ENCODE results near the gene DSCAML1. TPM values are rescaled to one million over a fixed set of nuclear protein-coding genes. Genes with fewer than 3 reads are reported as not detected.

The DSCAML1 gene
- total RNA-seq, 1 experiment from 2014 or later: not detected

DNA sequence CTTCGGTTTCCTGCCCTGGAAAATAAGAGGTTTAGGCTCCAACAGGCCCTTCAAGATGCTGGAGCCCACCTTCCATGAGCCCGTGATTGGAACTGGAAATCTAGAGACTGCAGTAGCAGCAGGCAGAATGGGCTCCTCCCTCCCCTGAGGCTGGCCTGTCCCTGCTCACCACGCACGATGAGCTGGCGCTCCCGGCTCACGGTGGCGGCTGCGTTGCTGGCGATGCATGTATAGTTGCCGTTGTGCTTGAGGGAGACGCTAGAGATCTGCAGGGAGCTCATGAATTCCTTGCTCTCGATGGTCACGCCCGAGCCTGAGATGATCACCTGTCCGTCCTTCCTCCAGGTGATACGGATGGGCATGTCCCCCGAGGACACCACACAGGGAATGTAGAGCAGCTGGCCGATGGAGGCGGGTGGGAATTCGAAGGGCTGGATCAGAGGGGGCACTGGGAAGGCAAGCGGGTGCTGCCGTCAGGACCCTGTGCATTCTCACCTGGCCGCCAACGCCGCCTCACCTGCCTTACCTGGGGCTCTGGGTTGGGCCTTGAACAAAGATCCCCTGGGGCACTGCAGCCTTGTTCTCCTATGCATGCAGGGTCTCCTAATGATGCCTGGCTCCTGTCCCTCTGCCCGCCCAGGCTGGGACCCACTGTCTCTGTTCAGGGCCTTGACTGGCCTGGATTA lies 291.6 kb downstream of the DSCAML1 start:
- DNase-seq (ENCODE audit: low read depth): no peak

DNA sequence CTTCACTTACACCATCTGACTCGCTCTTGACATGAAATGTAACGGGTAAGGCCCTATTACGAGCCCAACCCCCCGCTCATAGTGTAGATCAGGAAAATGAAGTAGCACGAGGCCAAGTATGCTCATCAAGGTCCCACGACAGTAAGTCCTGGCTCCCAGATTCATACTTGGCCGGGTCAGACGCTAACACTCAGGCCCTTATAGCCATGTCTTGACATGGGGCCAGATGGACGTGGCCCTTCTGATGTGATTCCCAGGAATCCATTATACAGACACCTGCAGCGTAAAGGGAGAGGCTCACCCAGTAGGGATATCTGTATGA lies 294.3 kb downstream of the DSCAML1 start:
- no peak for DNase-seq (ENCODE audit: low read depth)

DNA sequence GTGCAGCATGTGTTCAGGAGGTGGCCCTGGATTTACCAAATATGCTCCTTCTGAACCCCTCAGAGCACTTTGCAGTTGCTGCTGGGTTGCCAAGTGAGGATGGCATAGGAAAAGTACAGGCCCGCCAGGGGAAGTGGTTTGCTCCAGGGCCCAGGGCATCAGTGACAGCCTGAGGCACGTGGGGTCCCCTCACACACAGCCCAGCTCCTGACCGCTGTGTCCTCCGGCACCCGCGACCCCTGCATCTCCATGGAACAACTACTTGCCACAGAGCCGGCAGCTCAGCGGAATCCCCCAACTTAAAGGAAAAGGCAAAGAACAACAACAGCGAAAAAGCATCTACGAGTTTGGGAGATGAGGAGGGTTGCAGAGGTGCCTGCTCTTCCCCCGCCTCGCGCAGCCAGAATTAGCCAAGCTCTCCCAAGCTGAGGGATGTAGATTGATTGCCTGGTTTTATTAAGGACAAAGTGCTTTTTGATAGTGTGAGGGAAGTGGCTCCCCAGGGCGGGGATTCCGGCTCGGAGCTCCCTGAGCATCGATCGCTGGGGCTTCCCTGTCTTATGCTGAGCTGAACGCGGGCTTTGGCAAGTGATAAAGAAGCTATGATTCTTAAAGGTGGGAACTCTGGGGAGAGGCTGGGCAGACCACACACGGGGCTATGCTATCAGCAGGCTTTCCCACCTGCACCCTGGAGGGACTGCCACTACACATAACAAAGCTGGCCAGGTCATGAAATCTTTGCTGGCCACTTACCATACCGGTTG lies 294.8 kb downstream of the DSCAML1 start:
- no peak for DNase-seq (ENCODE audit: low read depth)

DNA sequence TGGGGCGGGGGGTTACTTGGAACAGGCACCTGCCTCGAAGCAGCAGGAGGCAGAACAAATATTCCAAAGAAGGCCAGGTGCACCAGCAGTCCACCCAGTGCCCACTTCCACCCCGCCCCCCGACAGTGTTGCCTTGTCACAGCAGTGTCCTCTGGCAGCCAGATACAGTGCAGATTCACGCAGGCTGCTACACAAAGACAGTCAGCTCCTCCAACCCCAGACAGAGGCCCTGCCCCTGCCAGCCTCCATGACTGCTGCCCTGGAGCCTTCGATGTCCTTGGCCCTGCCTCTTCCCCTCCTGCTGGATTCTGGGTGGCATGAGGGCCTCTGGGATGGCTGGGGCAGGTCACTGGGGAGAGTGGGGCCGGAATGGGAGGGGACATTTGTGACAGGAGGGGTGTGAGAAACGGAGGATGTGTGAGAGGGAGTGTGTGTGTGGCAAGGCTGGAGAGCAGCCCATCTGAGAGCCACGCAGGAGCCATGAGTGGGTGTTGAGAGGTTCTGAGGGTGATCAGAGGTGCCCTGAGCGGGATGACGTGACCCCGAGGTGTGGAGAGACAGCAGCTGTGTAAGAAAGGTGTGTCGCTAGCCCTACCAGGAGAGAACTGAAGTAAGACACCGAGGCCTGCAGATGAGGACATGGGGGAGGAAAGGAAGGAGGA lies 295.6 kb downstream of the DSCAML1 start:
- no peak for DNase-seq (ENCODE audit: low read depth)

DNA sequence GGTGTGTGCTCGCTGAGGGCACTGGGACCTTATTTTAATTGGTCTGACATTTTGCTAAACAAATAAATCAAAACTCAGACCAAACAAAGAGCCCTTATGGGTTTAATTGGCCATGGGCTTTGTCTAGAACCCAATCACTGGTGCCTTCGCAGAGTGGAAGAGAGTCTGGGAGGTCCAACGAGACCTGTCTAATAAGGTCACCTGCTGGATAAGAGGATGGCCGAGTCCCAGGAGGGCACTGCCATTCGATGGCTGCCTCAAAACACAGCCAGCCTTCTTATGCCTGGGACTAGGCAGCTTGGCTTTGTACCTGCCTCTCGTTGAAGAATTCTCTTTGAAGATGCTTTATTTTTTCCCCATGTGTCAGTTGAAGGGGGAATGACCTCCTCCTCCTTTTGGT lies 298.2 kb downstream of the DSCAML1 start:
- no peak for DNase-seq (ENCODE audit: low read depth)

DNA sequence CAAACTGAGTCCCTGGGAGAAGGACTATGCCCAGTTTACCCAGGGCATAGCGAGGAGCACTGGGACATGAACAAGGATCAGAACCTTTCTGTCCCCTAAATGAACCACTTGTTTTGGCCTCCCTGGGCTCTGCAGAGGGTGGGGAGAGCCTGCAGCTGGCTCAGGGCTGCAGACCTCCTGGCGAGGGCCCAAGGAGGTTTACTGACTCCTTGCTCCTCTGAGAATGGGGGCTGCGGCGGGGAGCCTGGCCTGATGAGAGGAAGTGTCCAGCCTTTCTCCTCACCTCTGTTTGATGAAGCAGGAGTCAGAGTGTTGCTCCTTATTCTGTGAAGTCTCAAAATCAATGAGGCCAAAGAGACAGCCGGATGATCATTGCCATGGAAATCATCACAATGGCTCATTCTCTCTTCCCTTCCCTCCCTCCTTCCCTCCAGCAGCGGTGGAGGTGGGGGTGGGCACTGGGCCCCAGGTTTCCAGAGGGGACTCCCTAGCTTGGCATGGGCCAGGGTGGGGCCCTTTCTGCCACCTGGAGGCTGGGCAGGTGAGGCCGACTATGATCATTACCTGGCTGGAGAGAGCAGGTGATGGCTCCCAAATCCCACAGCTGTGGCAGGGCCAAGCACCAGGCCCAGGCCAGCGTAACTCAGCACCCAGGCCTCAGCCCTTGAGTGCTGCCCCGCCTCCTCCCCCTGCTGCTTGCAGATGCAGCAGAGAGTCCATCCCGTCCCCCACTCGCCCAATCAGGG lies 299.6 kb downstream of the DSCAML1 start:
- DNase-seq (ENCODE audit: low read depth): no peak

DNA sequence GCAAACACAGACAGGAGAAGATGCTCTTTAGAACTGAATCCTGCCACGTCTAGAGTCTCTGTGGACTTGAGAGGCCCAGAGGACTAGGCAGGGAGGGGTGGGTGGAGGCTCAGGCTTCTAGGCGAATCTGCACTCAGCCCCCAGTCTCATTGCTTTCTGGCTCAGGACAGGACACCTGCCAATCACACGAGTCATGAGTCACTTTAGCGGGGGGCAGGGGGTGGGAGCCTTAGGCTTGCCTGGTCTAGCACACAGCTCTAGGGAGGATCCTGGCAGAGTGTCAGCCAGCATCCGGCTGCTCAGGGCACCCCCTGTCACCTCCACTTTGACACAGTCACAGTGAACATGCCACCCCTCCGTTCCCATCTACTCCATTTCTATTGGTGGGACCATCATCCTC lies 301.7 kb downstream of the DSCAML1 start:
- DNase-seq (ENCODE audit: low read depth): no peak

DNA sequence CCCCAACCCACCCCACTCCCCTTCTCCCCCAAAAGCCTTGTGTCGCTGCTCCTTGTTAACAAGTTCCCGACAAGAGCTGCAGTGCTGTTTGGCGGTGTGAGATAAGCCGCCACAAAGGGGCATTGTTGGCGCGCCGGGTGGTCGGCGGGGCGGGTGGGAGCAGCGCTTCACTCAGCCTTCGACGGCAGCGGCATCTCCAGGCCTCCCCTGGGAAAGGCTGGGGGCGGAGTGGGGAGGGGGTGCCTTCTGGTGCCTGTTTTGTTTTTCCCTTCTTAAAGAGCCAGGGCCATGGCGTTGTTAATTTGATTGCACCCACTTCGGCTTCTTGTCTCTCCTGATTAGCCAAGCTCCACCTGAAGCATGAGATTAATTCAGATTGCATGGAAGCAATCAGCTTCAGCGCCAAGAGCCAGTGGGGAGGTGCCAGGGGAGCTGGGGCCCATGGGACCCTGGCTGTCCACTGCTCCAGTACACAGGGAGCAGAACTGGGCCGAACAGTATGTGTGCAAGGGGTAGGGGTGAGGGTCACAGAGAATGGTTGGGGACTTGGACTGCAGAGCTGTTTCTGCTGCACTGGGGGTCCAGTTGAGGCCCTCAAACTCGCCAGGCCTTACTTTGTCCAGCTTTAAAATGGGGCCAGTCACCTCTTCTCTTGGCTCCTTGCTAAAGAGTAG lies 304.3 kb downstream of the DSCAML1 start:
- DNase-seq (ENCODE audit: low read depth): no peak

DNA sequence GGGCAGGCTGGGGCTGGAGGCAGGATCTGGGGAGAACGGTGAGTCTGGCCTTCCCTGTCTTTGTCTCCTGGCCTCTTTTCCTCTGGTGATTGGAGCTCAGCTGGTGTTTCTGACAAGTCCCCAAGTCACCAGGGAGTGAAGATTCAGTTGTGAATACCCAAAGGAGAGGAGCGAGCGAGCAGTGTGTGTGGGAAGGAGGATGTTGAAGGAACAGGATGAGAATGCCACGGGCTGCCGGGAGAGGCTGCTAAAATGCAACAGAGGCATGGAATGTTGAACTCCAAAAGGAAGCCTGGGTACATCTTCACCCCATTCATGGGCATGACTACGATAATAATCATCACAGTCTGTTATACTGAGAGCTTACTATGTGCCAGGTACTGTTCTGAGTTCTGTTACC lies 306.1 kb downstream of the DSCAML1 start:
- no peak for DNase-seq (ENCODE audit: low read depth)

DNA sequence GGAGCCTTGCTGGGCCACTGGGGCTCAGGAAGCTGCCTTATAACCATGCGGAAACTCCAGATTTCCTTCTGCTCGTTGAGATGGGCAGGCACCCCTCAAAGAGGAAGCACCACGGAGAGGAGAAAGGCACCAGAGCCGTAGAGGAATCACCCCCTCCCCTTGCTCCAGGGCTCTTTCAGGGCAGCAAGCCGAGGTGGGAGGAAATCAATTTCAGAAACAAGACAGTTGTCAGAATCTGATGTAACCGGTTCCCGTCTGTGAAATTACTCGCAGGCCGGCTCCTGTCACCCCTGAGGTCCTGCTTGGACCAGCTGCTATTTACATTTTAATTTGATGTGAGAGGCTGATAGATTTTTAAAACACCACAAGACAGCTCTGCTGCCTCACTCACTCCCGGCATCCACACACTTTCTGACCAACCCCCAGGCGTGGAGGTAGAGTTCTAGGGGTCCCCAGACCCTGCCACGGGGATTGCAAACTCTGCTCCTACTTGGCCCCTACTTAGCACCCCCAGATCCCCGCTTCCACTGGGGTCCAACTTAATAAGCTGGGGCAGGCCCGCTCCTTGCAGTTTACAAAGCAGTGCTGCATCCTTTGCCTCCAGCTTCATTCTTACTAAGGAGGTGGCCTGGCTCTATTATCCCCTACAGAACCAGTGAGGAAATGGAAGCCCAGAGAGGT lies 306.9 kb downstream of the DSCAML1 start:
- no peak for DNase-seq (ENCODE audit: low read depth)

DNA sequence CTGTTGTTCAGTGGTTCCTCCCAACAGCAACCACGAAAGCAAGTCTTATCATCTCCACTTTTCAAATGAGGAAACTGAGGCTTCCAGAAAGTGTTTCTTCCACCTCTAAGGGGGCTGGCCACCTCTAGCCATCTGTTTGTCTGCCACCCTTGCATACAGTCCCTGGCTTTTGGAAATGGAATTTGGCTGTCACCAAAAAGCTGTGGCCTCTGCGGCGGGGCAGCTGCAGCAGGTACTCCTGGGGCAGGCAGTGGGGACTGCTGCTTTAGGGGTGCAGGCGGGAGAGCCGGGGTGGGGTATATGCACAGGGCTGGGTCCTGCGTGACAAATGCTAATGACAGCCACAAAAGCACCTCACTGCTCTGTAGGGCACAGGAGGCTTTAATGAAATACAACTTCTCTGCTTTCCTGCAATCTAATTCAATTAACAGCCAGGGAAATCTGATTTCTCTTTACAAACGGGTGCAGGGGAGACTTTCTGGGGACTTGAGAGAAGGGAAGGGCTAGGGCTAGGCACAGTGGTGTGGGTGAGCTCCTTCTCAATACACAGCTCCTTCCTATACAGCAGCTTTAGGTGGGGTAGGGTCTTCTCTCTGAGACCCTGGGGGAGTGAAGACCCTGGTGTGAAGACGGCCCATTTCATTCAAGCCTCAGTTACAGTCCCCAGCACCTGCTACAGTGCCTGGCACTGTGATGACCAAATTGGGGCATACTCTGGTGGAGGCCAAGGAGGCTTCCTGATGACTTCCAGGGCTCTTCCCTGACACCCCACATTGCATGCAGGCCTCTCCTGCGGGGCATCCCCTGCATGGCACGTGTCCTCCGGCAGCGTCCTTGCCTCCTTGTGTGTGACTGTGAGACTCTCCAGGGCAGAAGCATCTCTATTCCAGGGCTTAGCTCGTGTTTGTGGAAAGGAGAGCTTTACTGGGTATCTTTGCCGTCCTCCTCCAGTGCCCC lies 307.7 kb downstream of the DSCAML1 start:
- no peak for DNase-seq (ENCODE audit: low read depth)

DNA sequence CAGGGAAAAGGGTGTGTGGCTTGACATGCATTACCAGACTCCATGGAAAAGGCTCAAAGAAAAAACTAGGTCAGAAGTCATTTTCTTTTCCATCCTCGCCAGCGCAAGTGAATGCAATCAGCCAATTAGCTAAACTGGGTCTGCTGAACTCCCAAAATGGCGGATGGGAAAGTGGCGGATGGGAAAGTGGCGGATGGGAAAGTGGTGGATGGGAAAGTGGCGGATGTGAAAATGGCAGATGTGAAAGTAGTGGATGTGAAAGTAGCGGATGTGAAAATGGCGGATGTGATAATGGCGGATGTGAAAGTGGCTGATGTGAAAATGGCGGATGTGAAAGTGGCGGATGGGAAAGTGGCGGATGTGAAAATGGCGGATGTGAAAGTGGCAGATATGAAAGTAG lies 311.0 kb downstream of the DSCAML1 start:
- DNase-seq (ENCODE audit: low read depth): no peak

DNA sequence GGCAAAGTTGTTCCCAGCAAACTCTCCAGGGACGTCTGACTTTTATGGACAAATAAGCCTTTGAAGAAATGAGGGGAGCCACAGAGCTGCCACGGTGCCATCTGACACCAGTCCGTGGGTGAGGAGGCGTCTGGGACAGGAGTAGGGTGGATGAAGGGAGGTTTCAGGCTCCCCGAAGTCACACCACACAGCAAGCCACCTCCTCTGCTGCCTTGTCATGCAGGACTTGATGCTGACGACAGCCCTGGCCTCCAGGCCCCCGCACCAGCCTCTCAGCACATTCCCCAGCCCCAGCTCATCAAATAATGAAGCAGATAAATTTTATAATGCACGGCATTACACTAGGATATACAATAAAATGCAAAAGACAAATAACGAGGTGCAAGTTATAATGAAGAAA lies 312.9 kb downstream of the DSCAML1 start:
- DNase-seq (ENCODE audit: low read depth): no peak

DNA sequence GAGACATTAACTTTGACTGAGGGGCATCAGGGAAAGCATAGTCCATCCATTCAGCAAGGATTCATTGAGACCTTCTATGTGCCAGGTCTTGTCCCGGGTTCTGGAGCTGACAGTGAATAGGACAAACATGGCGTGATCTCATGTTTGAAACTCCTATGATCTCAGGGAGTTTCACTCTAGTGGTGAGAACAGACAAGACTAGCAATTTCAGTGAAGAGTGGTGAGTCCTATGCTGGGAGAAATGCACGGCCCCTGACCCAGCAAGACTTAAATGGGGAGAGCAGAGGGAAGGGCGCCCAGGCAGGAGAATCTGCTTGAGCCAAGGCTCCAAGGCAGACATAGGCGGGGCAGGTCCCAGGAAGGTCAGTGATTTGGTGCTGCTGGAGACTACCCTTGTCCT lies 313.6 kb downstream of the DSCAML1 start:
- DNase-seq (ENCODE audit: low read depth): no peak

DNA sequence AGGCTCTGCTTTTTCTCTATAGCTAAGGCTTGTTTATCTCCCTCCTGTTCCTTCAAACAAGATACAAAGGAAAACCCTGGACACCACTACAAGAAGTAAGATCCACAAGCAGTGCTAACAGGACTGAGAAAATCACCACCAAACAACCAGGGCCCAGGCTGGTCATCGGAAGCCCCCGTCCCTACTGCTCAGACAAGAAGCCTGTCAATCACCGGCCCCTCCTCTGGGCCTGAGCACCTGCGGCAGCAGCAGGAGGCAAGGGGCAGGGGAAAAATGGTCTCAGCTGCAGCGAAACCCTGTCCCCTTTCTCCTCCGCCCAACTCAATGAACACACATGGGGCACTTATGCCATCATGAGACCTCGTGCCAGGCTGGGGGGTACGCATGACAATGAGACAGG lies 314.1 kb downstream of the DSCAML1 start:
- DNase-seq (ENCODE audit: low read depth): no peak

DNA sequence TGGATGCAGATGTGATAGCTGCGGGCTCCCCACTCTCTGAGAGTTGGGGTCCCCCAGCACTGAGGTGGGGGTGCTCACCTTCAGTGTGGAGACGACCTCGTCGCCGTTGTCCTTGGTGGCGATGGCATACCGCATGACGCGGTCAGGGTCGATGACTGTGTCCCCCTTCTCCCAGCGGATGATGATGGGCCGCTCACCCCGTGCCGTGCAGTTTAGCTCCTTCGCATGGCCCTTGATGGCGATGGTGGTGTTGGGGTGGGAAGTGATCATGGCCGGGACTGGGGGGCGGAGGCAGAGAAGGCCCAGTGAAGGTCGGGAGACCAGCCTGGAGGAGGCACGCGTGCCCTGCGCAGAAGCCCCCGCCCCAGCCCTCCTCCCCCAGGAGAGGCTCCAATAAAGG lies 315.1 kb downstream of the DSCAML1 start:
- DNase-seq (ENCODE audit: low read depth): no peak

DNA sequence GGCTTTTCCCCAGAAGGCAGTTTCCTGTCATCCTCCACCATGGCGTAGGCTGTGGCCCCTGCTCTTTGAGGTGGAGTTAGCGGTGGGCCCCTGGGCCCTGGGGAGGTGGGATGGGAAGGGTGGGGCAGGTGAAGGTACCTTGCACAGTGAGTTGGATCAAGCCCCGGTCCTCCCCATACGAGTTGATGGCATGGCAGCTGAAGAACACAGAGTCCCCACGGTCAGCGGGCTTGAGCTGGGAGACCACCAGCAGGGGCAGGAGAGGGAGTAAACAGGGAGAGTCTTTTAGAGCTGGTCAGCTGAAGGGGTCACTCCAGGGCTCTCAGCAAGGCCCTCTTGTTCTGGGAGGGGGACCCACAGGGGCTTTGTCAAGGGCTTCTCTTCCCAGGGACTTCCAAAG lies 316.0 kb downstream of the DSCAML1 start:
- no peak for DNase-seq (ENCODE audit: low read depth)

DNA sequence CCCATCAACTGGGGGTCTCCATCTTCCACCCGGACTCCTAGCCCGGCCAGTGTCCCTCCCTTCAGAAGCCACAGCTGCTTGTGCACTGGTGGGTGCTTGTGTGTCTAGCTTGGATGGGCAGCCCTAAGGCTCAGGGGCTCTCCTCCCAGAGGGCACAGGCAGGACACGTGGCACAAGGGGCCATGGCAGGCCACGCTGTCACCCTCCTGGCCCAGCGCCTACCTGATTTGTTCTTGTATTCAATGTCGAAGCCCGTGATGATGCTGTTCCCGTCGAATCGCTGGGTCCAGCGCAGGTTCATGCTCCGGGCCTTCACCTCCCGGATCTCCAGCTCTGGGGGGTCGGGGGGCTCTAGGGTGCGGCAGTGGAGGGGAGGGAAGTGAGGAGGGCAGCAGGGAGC lies 316.8 kb downstream of the DSCAML1 start:
- DNase-seq (ENCODE audit: low read depth): no peak

DNA sequence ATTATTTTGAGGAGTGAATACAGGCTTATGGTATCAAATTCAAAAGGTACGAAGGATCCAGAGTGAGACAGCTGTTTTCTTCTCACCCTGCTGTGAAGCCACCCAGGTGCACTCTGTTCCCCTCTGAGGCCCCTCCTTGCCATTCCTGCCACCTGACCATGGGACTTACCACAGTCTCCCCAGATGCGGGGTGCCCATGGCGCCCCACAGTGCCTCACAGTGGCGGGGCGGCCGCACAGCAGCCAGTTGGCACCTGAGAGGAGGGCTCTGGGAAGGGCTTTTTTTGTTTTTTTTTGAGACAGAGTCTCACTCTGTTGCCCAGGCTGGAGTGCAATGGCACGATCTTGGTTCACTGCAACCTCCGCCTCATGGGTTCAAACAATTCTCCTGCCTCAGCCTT lies 317.6 kb downstream of the DSCAML1 start:
- no peak for DNase-seq (ENCODE audit: low read depth)

DNA sequence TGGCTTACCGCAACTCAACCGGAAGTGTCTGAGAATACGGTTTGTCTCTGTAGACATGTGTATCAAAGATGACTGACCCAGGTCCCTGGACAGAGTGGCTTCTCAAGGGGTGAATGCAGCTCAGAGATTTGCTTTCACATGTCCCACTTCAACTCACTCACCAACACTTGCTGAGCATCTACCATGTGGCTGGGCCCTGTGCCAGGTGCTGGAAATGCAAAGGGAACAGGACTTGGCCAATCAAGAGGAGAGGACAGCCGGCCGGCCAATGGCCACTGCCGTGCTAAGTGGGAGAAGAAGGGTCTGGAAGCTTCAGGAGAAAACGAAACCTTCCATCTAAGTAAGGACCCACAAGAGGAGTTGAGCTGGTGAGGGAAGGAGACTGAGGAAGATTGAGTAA lies 318.1 kb downstream of the DSCAML1 start:
- no peak for DNase-seq (ENCODE audit: low read depth)

Measured in HT1080 (cell line).